ENCODE data around the gene PDZRN3.

GRCh38 chr3:73571238-73571794, 53.4 kb downstream of the PDZRN3 start:
- no peak for TF ChIP-seq CTCF (IDR thresholded peaks at IDR 0.05)
- TF ChIP-seq POLR2A (IDR thresholded peaks at IDR 0.05): no peak

Measured in heart left ventricle (tissue), 13 donors.